IPS-15b (cell line): ENCODE data around the gene MGME1.

Source experiments
- H3K27me3 ChIP-seq: one replicate; pipeline ENCODE4 v1.6.1; 2013; ENCODE audit warnings: low read length; ENCODE audit not compliant: control insufficient read depth, insufficient read depth
- H3K36me3 ChIP-seq: one replicate; pipeline ENCODE4 v1.6.1; 2013; ENCODE audit warnings: low read length; ENCODE audit not compliant: control insufficient read depth, insufficient read depth
- H3K4me1 ChIP-seq: one replicate; pipeline ENCODE4 v1.6.1; 2013; ENCODE audit warnings: mild to moderate bottlenecking, low read length; ENCODE audit not compliant: control insufficient read depth, insufficient read depth
- H3K4me3 ChIP-seq: one replicate; pipeline ENCODE4 v1.5.1; 2013; ENCODE audit warnings: low read depth, low read length
- H3K9ac ChIP-seq: one replicate; pipeline ENCODE4 v1.6.1; 2013; ENCODE audit warnings: low read depth, mild to moderate bottlenecking, low read length
- H3K9me3 ChIP-seq: one replicate; pipeline ENCODE4 v1.6.1; 2013; ENCODE audit warnings: mild to moderate bottlenecking, low read length; ENCODE audit not compliant: control insufficient read depth, insufficient read depth

Gene MGME1

GRCh38 chr20:17968366-17969277 is at the start of gene MGME1, which contains the start of gene SNX5:
MGME1 (plus strand) TSS chr20:17969018; CDS start chr20:17969860, 842 bp downstream.
SNX5 (minus strand) TSS chr20:17968794; CDS start chr20:17968425, 369 bp downstream.
- no peaks in the 10 kb centered on the region for H3K9me3 ChIP-seq
- peak within 1 kb of the TSS; percentile 97 for H3K4me3 ChIP-seq
- no peaks in the 10 kb centered on the region for H3K36me3 ChIP-seq
- peaks cover 16% of the 10 kb centered on the region for H3K4me1 ChIP-seq
- H3K27me3 ChIP-seq = no peaks in the 10 kb centered on the region
- peak within 1 kb of the TSS; percentile 100 for H3K9ac ChIP-seq

DNA sequence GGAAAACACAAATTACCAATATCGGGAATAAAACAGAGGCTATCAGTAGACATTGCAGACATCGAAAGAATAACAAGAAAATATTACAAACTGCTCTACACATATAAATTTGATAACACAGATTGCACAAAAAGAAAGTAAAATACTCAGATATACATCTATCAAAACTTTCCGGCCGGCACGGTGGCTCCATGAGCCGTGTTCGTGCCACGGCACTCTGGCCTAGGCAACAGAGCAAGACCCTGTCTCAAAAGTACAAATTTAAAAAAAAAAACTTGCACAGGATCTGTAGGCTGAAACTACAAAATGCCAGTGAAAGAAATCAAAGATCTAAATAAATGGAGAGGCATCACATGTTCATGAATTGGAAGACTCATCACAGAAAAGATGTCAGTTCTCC is 49.7 kb upstream of the MGME1 start:
- Histone ChIP-seq H3K27me3 (no peaks in the 10 kb centered on the region), H3K4me1 (no peaks in the 10 kb centered on the region), H3K9me3 (no peaks in the 10 kb centered on the region), H3K4me3 (no peak overlapping the region), H3K9ac (no peak overlapping the region), H3K36me3 (no peaks in the 10 kb centered on the region)

DNA sequence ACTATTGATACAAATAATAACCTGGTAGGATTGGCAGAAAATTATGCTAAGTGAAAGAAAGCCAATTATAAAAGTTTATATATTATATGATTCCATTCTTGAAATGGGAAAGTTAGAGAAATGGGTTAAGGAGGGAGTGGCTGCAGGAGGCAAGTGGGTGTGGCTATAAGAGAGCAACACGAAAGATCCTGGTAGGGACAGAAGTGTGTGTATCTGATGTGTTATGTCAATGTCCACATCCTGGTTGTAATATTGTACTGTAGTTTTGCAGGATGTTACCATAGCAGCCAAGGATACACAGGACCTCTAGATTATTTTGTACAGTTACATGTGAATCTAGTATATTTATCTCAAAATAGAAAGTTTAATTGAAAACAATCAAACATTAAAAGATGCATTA is 47.0 kb upstream of the MGME1 start:
- no peaks in the 10 kb centered on the region for H3K36me3 ChIP-seq
- no peak overlapping the region for H3K9ac ChIP-seq
- no peaks in the 10 kb centered on the region for H3K4me1 ChIP-seq
- no peak overlapping the region for H3K4me3 ChIP-seq
- no peaks in the 10 kb centered on the region for H3K27me3 ChIP-seq
- no peaks in the 10 kb centered on the region for H3K9me3 ChIP-seq

- no peaks in the 10 kb centered on the region for H3K27me3 ChIP-seq
- H3K9me3 ChIP-seq = no peaks in the 10 kb centered on the region
- H3K4me3 ChIP-seq = no peak overlapping the region
- H3K36me3 ChIP-seq = no peaks in the 10 kb centered on the region
- no peaks in the 10 kb centered on the region for H3K4me1 ChIP-seq
- no peak overlapping the region for H3K9ac ChIP-seq
These were observed 43.5 kb upstream of the MGME1 start for GRCh38 chr20:17925141-17925939.

- Histone ChIP-seq H3K27me3 (no peaks in the 10 kb centered on the region), H3K4me3 (no peak overlapping the region), H3K4me1 (no peaks in the 10 kb centered on the region), H3K9ac (no peak overlapping the region), H3K9me3 (no peaks in the 10 kb centered on the region), H3K36me3 (no peaks in the 10 kb centered on the region)
These were observed 42.9 kb upstream of the MGME1 start for GRCh38 chr20:17925940-17926300.

GRCh38 chr20:17928211-17928611 is 40.6 kb upstream of the MGME1 start:
- H3K4me1 ChIP-seq = no peaks in the 10 kb centered on the region
- no peak overlapping the region for H3K9ac ChIP-seq
- H3K36me3 ChIP-seq = no peaks in the 10 kb centered on the region

DNA sequence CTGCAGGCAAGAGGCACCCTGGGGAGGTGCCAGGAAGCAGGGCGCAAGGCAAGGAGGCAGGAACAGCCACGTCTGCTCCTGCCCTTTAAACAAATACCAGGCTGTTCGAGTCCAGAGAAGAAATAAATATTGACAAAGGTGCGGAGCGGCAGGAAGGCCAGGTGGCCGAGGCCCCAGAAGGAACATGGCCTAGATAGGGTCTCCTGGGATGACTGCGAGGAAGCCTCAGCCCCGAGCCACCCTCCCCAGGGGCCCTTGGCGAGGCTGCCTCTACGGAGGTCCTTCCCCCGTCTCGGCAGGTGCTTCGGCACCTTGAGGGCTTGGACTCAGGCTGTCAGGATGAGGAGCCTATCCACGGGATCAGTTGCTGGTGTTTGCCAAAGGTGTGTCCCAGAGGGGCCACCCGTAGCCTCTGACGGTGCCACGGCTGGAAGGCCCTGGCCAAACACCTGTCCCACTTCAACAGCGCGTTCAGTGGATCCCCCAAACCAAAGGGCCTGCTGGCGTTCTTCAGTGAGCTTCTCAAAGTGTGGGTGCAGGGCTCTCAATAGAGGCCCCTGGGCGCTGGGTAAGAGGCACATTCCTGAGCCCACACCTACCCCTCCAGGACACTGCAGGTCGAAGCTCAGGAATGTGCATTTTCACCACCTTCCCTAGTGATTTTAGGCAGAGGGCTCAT is 40.0 kb upstream of the MGME1 start:
- no peaks in the 10 kb centered on the region for H3K9me3 ChIP-seq
- H3K4me3 ChIP-seq = no peak overlapping the region
- H3K4me1 ChIP-seq = peaks cover 5% of the 10 kb centered on the region
- no peaks in the 10 kb centered on the region for H3K36me3 ChIP-seq
- H3K9ac ChIP-seq = no peak overlapping the region
- H3K27me3 ChIP-seq = peaks cover 14% of the 10 kb centered on the region

More at GRCh38 chr20:17928211-17928611, 40.6 kb upstream of the MGME1 start:
- Histone ChIP-seq H3K9me3 (no peaks in the 10 kb centered on the region), H3K27me3 (peaks cover 12% of the 10 kb centered on the region), H3K4me3 (no peak overlapping the region)

DNA sequence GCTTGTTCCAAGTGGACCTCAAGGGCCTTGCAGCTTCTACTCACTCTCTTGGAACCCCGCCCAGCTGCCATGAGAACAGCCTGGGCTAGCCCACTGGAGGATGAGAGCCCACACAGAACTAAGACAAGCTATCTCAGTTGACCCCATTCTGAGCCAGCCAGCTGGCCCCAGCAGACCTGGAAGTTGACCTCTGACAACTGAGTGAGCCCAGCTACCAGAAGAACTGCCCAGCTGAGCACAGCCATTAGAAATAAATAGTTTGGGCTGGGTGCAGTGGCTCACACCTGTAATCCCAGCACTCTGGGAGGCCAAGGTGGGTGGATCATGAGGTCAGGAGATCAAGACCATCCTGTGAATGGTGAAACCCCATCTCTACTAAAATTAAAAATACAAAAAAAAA is 37.3 kb upstream of the MGME1 start:
- Histone ChIP-seq H3K4me1 (peaks cover 17% of the 10 kb centered on the region), H3K4me3 (no peak overlapping the region), H3K9me3 (no peaks in the 10 kb centered on the region), H3K9ac (no peak overlapping the region), H3K36me3 (no peaks in the 10 kb centered on the region), H3K27me3 (peaks cover 17% of the 10 kb centered on the region)

DNA sequence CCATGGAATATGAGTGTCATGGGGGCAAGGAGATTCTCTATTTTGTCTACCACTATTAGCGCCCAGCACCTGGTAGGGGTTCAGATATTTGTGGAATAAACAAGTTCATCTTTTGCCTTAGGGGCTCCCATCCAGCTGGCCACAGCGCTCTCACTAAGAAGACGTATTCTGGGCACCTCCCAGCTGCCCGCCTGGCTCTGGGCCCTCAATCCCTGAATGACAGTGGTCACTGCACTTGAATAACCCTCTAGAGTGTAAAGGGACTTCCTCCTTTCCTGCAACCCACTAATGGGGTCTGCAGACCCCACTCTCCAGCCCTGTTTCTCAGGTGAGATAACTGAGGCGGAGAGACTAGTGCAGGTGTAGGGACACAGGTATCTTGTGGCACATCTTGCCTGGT is 36.4 kb upstream of the MGME1 start:
- H3K4me1 ChIP-seq = peaks cover 17% of the 10 kb centered on the region
- no peaks in the 10 kb centered on the region for H3K36me3 ChIP-seq
- H3K9me3 ChIP-seq = no peaks in the 10 kb centered on the region
- H3K27me3 ChIP-seq = peaks cover 17% of the 10 kb centered on the region
- H3K9ac ChIP-seq = no peak overlapping the region
- no peak overlapping the region for H3K4me3 ChIP-seq

DNA sequence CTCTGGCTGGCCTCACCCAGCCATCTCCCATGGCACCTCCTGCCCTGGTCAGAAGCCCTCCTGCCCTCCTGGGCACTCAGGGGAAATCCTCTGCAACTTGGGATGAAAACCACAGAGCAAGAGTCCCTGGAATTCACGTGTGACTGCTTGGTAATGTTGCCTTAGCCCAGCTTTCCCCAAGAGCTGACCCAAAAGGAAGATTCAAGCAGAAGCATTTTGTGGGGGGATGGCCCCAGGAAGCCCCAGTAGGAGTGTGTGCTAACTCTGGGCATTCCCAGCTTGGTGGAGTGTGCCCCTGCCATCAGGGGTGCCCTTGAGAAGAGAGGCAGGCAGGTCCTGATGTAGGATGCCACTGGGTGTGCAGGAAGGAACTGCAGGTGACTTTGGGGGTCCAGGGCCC is 35.7 kb upstream of the MGME1 start:
- Histone ChIP-seq H3K9me3 (no peaks in the 10 kb centered on the region), H3K27me3 (peaks cover 17% of the 10 kb centered on the region), H3K36me3 (no peaks in the 10 kb centered on the region), H3K9ac (no peak overlapping the region), H3K4me1 (peaks cover 17% of the 10 kb centered on the region), H3K4me3 (no peak overlapping the region)

- H3K36me3 ChIP-seq = no peaks in the 10 kb centered on the region
- peaks cover 18% of the 10 kb centered on the region for H3K4me1 ChIP-seq
- no peak overlapping the region for H3K9ac ChIP-seq
- peaks cover 17% of the 10 kb centered on the region for H3K27me3 ChIP-seq
- H3K9me3 ChIP-seq = no peaks in the 10 kb centered on the region
- peak overlapping the region; percentile 5 for H3K4me3 ChIP-seq
These were observed 35.1 kb upstream of the MGME1 start for GRCh38 chr20:17933711-17934110.
